Thyroid gland (tissue), 4 donors: ENCODE data around the gene ZNF594.

Source experiments
- POLR2A ChIP-seq, 2 donors: fragments of 450-650 bp; IDR thresholded peaks; one replicate each; pipeline ENCODE4 v1.6.1; 2017; ENCODE audit warnings: antibody characterized with exemption in 2 of 2, mild to moderate bottlenecking in 2 of 2, moderate library complexity in 1 of 2
- TF ChIP-seq, protein P1 (sequence below), 6 experiments: fragments of 200-600 bp in 3 of 6; fragments of 450-650 bp in 3 of 6; sonication (generic) in 3 of 6; IDR thresholded peaks; one replicate each; pipeline ENCODE4 v1.5.1; 2016 to 2019; ENCODE audit warnings: antibody characterized with exemption in 6 of 6, mild to moderate bottlenecking in 2 of 6, inconsistent platforms in 1 of 6, moderate library complexity in 1 of 6

DNA sequence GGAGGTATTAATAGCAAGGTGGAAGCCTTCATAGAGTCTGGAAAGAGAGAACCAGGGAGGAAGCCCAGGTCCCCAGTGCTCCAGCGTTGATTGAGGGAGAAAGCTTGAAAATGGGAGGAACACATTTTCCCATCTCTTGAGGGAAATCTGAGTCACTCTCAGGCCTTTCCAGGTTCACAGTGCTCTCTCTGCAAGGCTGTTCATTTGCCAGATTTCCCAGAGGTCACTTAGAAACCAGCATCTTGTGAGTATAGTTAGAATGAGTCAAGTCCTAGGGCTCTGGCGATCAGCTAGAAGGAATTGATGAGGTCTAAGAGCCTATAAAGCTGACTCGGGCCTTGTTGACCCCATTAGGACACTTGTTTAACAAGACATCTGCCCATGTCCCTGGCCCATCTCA is 17.7 kb upstream of the ZNF594 start:
- TF ChIP-seq, protein P1, sequence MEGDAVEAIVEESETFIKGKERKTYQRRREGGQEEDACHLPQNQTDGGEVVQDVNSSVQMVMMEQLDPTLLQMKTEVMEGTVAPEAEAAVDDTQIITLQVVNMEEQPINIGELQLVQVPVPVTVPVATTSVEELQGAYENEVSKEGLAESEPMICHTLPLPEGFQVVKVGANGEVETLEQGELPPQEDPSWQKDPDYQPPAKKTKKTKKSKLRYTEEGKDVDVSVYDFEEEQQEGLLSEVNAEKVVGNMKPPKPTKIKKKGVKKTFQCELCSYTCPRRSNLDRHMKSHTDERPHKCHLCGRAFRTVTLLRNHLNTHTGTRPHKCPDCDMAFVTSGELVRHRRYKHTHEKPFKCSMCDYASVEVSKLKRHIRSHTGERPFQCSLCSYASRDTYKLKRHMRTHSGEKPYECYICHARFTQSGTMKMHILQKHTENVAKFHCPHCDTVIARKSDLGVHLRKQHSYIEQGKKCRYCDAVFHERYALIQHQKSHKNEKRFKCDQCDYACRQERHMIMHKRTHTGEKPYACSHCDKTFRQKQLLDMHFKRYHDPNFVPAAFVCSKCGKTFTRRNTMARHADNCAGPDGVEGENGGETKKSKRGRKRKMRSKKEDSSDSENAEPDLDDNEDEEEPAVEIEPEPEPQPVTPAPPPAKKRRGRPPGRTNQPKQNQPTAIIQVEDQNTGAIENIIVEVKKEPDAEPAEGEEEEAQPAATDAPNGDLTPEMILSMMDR (IDR thresholded peaks at IDR 0.05) = no peak
- TF ChIP-seq POLR2A (IDR thresholded peaks at IDR 0.05) = no peak
